EH (cell line): ENCODE results near the gene XRCC1.
A peak's percentile ranks its signal among the peaks of the same experiment; 100 is the strongest.
"Not testable (repeated sequence)": the region's sequence is repeated elsewhere in the genome, so short reads cannot be mapped to it uniquely, and the experiment has no call there.

Experiments
- DNase-seq: peaks from one replicate; pipeline ENCODE4 v3.0.0-alpha.2; 2015; ENCODE audit warnings: low read depth

The XRCC1 gene

GRCh38 chr19:43575955-43576878, 890 bp upstream of the XRCC1 start:
- no peak for DNase-seq

DNA sequence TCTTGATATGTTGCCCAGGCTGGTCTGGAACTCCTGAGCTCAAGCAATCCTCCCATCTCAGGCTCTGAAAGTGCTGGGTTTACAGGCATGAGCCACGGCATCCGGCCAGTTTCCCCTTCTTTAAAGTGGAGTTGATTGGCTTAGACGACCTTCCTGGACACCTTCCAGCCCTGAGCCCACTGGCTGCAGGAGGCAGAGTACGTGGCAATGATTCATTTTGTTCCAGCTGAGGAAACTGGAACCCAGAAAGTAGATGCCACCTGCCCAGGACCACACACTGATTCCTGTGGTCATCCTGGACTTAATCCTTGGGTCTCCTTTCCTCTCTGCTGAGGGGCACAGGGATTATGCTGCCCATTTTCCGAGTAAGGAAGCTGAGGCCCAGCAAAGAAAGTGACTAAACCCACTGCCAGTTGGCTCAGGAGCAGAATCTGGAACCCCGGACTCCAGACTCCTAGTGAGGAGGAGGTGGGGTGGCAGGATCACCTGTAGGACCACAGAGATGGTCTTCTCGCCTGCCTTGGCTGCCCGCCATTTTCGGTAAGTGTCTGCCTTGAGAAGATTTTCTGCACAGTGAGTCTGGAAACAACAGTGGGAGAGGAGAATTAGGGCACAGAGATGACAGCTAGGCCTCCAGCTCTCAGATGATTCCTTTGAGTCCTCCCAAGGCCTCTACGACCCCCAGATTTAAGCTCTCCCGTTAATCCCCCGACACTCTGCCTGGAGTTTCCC, 737 bp downstream of the XRCC1 start:
- DNase-seq, result peak; percentile 60

- DNase-seq, result no peak
These were observed 3.1 kb downstream of the XRCC1 start for GRCh38 chr19:43572171-43572588.

DNA sequence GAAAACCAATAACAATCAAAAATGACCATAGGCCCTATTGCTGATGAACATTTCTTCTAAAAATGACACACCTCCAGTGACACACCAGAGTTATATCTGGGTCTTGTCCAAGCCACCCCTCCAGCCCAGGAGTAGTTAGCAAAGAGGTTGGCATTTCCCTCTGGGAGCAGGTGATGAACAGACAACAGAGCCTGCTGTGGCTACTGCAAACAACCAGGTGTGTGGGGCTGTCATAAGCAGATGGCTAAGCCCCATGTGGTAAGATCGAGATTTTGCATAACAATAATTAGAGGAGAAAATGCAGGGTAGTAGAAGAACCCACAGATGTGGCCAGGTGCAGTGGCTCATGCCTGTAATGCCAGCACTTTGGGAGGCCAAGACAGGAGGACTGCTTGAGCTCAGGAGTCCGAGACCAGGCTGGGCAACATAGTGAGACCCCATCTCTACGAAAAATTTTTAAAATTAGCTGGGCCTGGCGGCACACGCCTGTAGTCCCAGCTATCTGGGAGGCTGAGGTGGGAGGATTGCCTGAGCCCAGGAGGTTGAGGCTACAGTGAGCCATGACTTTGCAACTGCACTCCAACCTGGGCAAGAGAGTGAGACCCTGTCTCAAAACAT, 5.0 kb downstream of the XRCC1 start:
- no peak for DNase-seq

- no peak for DNase-seq
These were observed 5.7 kb downstream of the XRCC1 start for GRCh38 chr19:43569657-43570056.

- DNase-seq, result no peak
These were observed 10.5 kb downstream of the XRCC1 start for GRCh38 chr19:43564800-43565199.

GRCh38 chr19:43563816-43564457, 11.4 kb downstream of the XRCC1 start:
- DNase-seq, result no peak

- peak; percentile 94 for DNase-seq
These were observed 12.6 kb downstream of the XRCC1 start for GRCh38 chr19:43562698-43563241.

DNA sequence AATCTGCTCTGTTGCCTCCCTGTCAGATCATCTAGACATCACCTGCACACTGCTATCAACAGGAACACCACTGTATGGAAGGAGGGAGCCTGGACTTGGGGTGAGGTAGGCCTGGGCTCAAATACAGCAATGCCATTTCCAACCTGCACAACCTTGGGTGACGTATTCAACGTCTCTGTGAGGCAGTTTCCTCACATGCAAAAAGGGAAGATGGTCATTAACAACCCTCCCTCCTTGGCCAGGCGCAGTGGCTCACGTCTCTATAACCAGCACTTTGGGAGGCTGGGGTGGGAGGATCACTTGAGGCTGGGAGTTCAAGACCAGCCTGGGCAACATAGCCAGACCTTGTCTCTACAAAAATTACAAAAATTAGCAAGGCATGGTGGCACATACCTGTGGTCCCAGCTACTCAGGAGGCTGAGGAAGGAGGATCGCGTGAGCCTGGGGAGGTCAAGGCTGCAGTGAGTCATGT, 13.1 kb downstream of the XRCC1 start:
- no peak for DNase-seq

GRCh38 chr19:43561139-43561970, 14.0 kb downstream of the XRCC1 start:
- DNase-seq, result no peak

GRCh38 chr19:43560687-43561086, 14.6 kb downstream of the XRCC1 start:
- DNase-seq, result peak; percentile 32

GRCh38 chr19:43555185-43555770, 20.0 kb downstream of the XRCC1 start:
- DNase-seq, result peak; percentile 73

- DNase-seq, result no peak
These were observed 20.9 kb downstream of the XRCC1 start for GRCh38 chr19:43554317-43554895.

DNA sequence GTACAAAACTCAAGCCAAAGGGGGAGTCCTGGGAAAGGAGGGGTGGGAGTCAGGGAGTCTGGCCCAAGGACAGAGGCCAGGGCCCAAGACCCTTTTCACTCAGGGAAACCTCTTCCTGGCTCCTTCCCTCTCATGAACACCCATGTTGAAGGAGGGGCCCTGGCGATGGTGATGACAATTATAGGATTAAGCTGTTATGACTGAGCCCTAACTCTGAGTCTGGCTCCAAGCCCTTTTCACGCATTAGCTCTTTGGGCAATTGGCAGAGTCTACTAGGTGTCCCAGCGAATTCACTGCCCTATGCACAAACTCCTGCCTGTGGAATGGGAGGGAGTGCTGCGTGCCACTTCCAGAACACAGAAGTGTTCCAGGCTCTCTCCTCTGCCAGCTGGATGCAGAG, 21.7 kb downstream of the XRCC1 start:
- DNase-seq, result no peak

- no peak for DNase-seq
These were observed 22.7 kb downstream of the XRCC1 start for GRCh38 chr19:43552616-43553015.

DNA sequence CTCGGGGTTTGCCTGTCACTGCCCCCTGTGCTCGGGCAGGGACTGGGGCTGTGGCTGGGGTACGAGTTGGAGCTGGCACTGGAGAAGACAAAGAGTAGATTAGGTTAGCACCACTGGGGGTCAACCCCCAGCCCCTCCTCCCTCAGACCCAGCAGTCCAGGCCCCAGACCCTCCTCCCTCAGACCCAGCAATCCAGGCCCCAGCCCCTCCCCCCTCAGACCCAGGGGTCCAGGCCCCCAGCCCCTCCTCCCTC, 23.2 kb downstream of the XRCC1 start:
- DNase-seq, result no peak

DNA sequence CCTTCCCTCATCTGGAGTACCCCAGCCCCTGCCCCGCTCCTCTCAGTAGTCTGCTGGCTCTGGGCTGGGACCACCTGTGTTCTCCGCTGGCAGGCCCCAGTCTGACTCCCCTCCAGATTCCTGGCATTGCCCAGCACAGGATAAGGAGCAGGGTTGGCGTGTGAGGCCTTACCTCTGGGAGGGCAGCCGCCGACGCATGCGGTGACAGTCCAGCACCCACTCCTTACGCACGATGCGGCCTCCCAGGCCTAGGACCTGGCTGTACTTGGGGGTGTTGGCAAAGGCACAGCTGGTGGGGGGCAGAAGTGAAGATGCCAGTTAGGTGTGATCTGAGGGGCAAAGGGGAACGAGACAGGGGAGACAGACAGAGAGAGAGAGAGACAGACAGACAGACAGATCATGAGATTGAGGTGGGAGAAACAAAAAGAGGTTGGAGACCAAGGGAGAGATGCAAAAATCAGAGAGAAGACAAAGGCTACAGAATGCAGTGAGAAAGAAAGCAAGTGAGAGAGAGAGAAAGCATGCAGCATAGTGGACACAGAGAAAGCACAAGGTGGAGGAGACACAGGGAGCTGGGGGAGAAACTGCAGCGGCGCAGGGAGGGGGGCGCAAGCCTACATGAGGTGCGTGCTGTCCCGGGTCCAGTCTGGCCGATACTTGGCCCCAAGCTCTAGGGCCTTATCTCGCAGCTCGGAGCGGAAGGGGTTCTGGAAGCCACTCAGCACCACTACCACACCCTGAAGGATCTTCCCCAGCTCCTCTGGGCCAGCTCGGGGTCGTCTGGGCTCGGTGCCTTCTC, 23.7 kb downstream of the XRCC1 start:
- DNase-seq, result no peak

DNA sequence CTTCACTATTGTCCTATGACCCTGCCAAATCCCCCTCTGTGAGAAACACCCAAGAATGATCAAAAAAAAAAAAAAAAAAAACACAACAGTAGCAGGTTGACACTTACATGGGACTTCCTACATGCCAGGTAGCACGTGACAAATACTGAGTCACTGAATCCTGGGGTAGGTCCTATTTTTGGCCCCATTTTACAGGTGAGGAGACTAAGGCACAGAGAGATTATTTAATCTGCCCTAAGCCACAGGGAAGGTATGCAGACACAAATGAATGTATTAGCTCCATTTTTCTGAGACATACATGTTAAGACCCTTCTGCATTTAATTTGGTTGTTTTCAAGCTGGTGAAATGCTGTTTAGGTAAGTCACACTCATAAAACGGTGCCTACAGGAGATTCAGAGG, 26.6 kb downstream of the XRCC1 start:
- no peak for DNase-seq

- DNase-seq, result not testable (repeated sequence)
These were observed 27.4 kb downstream of the XRCC1 start for GRCh38 chr19:43547926-43548325.

DNA sequence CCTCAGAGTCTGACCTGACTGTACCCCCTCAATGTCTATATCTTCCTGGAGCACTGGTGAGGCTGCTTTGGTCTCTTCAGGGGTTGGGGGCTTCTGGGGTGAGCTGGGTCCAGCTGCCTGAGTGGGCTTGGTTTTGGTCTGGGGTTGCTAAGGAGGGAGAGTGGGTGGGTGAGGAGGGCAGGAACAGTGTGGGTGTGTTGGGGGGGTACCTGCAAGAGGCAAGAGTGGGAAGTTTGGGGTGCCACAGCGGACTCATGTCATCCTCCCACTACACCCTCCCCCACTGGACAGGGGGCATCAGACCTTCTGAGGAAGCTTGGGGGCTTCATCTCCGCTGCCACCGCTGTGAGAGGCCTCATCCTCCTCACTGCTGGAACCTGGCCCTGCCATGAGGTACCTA, 28.7 kb downstream of the XRCC1 start:
- DNase-seq, result no peak
